Common myeloid progenitor, CD34-positive (primary cell): ENCODE measurements around the gene COL8A1.

Experiments
- CTCF ChIA-PET: fragments of 350-600 bp; sonication (Branson Sonifier 250); formaldehyde crosslinking; loops from one replicate; lab custom pipeline; 2021; ENCODE audit warnings: antibody characterized with exemption; lab: Charles Lee
- POLR2A ChIA-PET: fragments of 350-600 bp; sonication (Branson Sonifier 250); formaldehyde crosslinking; loops from one replicate; lab custom pipeline; 2021; ENCODE audit warnings: antibody characterized with exemption; lab: Charles Lee
- DNase-seq, 3 donors: peaks; one replicate each; pipeline versions ENCODE4 v3.0.0 to v3.0.0-alpha.2; 2013
- H3K27ac ChIP-seq, 2 experiments: 1 replicate in 1 of 2; 2 replicates in 1 of 2; pipeline ENCODE4 v1.7.0; 2013; ENCODE audit warnings: inconsistent platforms in 2 of 2, low read length in 2 of 2, mild to moderate bottlenecking in 2 of 2, low read depth in 1 of 2, moderate library complexity in 1 of 2; ENCODE audit not compliant: severe bottlenecking in 2 of 2, insufficient read depth in 1 of 2, poor library complexity in 1 of 2
- H3K27me3 ChIP-seq, 5 experiments: replicated peaks in 2 of 5; 1 replicate in 3 of 5; 2 replicates in 2 of 5; pipeline versions ENCODE4 v1.6.1 to v1.7.0; 2013; ENCODE audit warnings: low read length in 4 of 5, mild to moderate bottlenecking in 2 of 5, moderate library complexity in 2 of 5, inconsistent platforms in 1 of 5; ENCODE audit not compliant: insufficient read depth in 5 of 5, control insufficient read depth in 4 of 5
- H3K36me3 ChIP-seq, 4 experiments: 1 replicate in 2 of 4; 2 replicates in 2 of 4; pipeline versions ENCODE4 v1.6.1 to v1.7.0; 2013; ENCODE audit warnings: low read length in 3 of 4, control low read depth in 1 of 4, mild to moderate bottlenecking in 1 of 4; ENCODE audit not compliant: control insufficient read depth in 4 of 4, insufficient read depth in 4 of 4
- H3K4me1 ChIP-seq, 4 experiments: 1 replicate in 3 of 4; 2 replicates in 1 of 4; pipeline versions ENCODE4 v1.6.1 to v1.7.1; 2013; ENCODE audit warnings: low read length in 3 of 4, mild to moderate bottlenecking in 3 of 4, control low read depth in 1 of 4, inconsistent platforms in 1 of 4, moderate library complexity in 1 of 4; ENCODE audit not compliant: control insufficient read depth in 4 of 4, insufficient read depth in 4 of 4; ENCODE audit errors: control extremely low read depth in 1 of 4
- H3K4me3 ChIP-seq, 7 experiments: 1 replicate in 4 of 7; 2 replicates in 3 of 7; pipeline versions ENCODE4 v1.5.1 to v1.7.0; 2013; ENCODE audit warnings: mild to moderate bottlenecking in 7 of 7, low read length in 6 of 7, moderate library complexity in 6 of 7, inconsistent platforms in 2 of 7, low read depth in 2 of 7, control low read depth in 1 of 7; ENCODE audit not compliant: insufficient read depth in 4 of 7, control insufficient read depth in 1 of 7; ENCODE audit errors: extremely low read depth in 1 of 7
- H3K9me3 ChIP-seq, 5 experiments: 1 replicate in 4 of 5; 2 replicates in 1 of 5; pipeline versions ENCODE4 v1.6.1 to v1.7.1; 2013; ENCODE audit warnings: low read length in 4 of 5, mild to moderate bottlenecking in 2 of 5, inconsistent platforms in 1 of 5, low read depth in 1 of 5, moderate library complexity in 1 of 5; ENCODE audit not compliant: control insufficient read depth in 4 of 5, insufficient read depth in 2 of 5; ENCODE audit errors: control extremely low read depth in 1 of 5
- WGBS: methylation state at CpG from one replicate; pipeline ENCODE4 v1.1.5; 2013; ENCODE audit not compliant: insufficient coverage; 5-methylcytosine and 5-hydroxymethylcytosine counted together

COL8A1 gene

GRCh38 chr3:99656624-99657023 is 18.2 kb downstream of the COL8A1 start:
- DNase-seq = no peak

GRCh38 chr3:99658274-99658673 is 19.9 kb downstream of the COL8A1 start:
- Histone ChIP-seq H3K36me3 (no peaks in the 10 kb centered on the region), H3K4me1 (no peaks in the 10 kb centered on the region), H3K9me3 (peaks cover 0 to 1% (median 0%) of the 10 kb centered on the region in 5 experiments), H3K4me3 (no peak overlapping the region), H3K27me3 (peaks cover 0 to 3% (median 1%) of the 10 kb centered on the region in 5 experiments), H3K27ac (no peak overlapping the region)
- POLR2A ChIA-PET = interaction anchor here (0.6 kb wide), 1 partner anchor 449 kb away, joined by 5 read pairs; no protein-coding TSS in a partner anchor
- WGBS = 83% methylated on average over 2 of the region's 2 CpGs
- CTCF ChIA-PET = no interaction called here
- DNase-seq = no peak

More at GRCh38 chr3:99656624-99657023, 18.2 kb downstream of the COL8A1 start:
- H3K4me3 ChIP-seq = no peak overlapping the region
- CTCF ChIA-PET = interaction anchor here (1.2 kb wide), 1 partner anchor 11 kb away, joined by 3 read pairs; no protein-coding TSS in a partner anchor
- POLR2A ChIA-PET = no interaction called here
- H3K9me3 ChIP-seq = peaks cover 0 to 1% (median 0%) of the 10 kb centered on the region in 5 experiments
- H3K27me3 ChIP-seq = peaks cover 0 to 5% (median 0%) of the 10 kb centered on the region in 5 experiments
- WGBS = 100% methylated on average over 1 of the region's 3 CpGs
- no peaks in the 10 kb centered on the region for H3K4me1 ChIP-seq
- H3K36me3 ChIP-seq = no peaks in the 10 kb centered on the region
- no peak overlapping the region for H3K27ac ChIP-seq

GRCh38 chr3:99659032-99659431 is 20.6 kb downstream of the COL8A1 start:
- Histone ChIP-seq H3K36me3 (no peaks in the 10 kb centered on the region), H3K27ac (no peak overlapping the region), H3K9me3 (no peaks in the 10 kb centered on the region), H3K4me3 (no peak overlapping the region), H3K27me3 (peaks cover 0 to 3% (median 1%) of the 10 kb centered on the region in 5 experiments), H3K4me1 (no peaks in the 10 kb centered on the region)
- WGBS = 87% methylated on average over 5 of the region's 6 CpGs
- ChIA-PET CTCF (no interaction called here), POLR2A (no interaction called here)
- DNase-seq = no peak

GRCh38 chr3:99659951-99660350 is 21.6 kb downstream of the COL8A1 start:
- no peak overlapping the region for H3K4me3 ChIP-seq
- H3K36me3 ChIP-seq = no peaks in the 10 kb centered on the region
- no peak overlapping the region for H3K27ac ChIP-seq
- H3K27me3 ChIP-seq = peaks cover 0 to 5% (median 1%) of the 10 kb centered on the region in 5 experiments
- H3K4me1 ChIP-seq = no peaks in the 10 kb centered on the region
- H3K9me3 ChIP-seq = no peaks in the 10 kb centered on the region
- POLR2A ChIA-PET = no interaction called here
- CTCF ChIA-PET = no interaction called here
- no peak for DNase-seq
- 90% methylated on average over 3 of the region's 4 CpGs for WGBS

GRCh38 chr3:99662838-99663570 is 24.6 kb downstream of the COL8A1 start:
- Histone ChIP-seq H3K27ac (no peak overlapping the region), H3K9me3 (no peaks in the 10 kb centered on the region), H3K27me3 (peaks cover 0 to 7% (median 0%) of the 10 kb centered on the region in 5 experiments), H3K4me1 (no peaks in the 10 kb centered on the region), H3K4me3 (no peak overlapping the region), H3K36me3 (no peaks in the 10 kb centered on the region)
- no peak for DNase-seq
- ChIA-PET CTCF (no interaction called here), POLR2A (no interaction called here)
- WGBS = 97% methylated on average over 3 of the region's 10 CpGs

GRCh38 chr3:99663977-99664376 is 25.6 kb downstream of the COL8A1 start:
- Histone ChIP-seq H3K27ac (no peak overlapping the region), H3K27me3 (peaks cover 0 to 7% (median 0%) of the 10 kb centered on the region in 5 experiments), H3K9me3 (no peaks in the 10 kb centered on the region), H3K36me3 (no peaks in the 10 kb centered on the region), H3K4me3 (no peak overlapping the region), H3K4me1 (no peaks in the 10 kb centered on the region)
- DNase-seq = no peak
- ChIA-PET CTCF (no interaction called here), POLR2A (no interaction called here)
- WGBS = no CpG with 5 or more reads among the region's 1 CpG

GRCh38 chr3:99665017-99665416 is 26.6 kb downstream of the COL8A1 start:
- WGBS = no CpG with 5 or more reads among the region's 1 CpG

More at GRCh38 chr3:99665017-99665416, 26.6 kb downstream of the COL8A1 start:
- H3K4me1 ChIP-seq = no peaks in the 10 kb centered on the region
- ChIA-PET CTCF (interaction anchor here (0.6 to 0.7 kb wide), 2 partner anchors 26 to 27 kb away, joined by 3 read pairs; partner anchors contain the start of gene COL8A1), POLR2A (no interaction called here)
- no peaks in the 10 kb centered on the region for H3K9me3 ChIP-seq
- no peak overlapping the region for H3K27ac ChIP-seq
- no peak overlapping the region for H3K4me3 ChIP-seq
- no peak for DNase-seq
- peaks cover 0 to 7% (median 0%) of the 10 kb centered on the region in 5 experiments for H3K27me3 ChIP-seq
- H3K36me3 ChIP-seq = no peaks in the 10 kb centered on the region
